GM19193 (cell line): ENCODE data around the gene SUGCT.

Experiments used
- POLR2A ChIP-seq: IDR thresholded peaks from 4 replicates; pipeline ENCODE4 v1.6.1; 2011; ENCODE audit not compliant: insufficient read depth, insufficient read length; ENCODE audit errors: extremely low read depth

The SUGCT gene

GRCh38 chr7:40638545-40639320, 503.9 kb downstream of the SUGCT start:
- no peak for TF ChIP-seq POLR2A

GRCh38 chr7:40640566-40640965, 505.8 kb downstream of the SUGCT start:
- no peak for TF ChIP-seq POLR2A

- no peak for TF ChIP-seq POLR2A
These were observed 506.9 kb downstream of the SUGCT start for GRCh38 chr7:40641701-40642100.

GRCh38 chr7:40643664-40644063, 508.9 kb downstream of the SUGCT start:
- TF ChIP-seq POLR2A = no peak

- TF ChIP-seq POLR2A = no peak
These were observed 509.8 kb downstream of the SUGCT start for GRCh38 chr7:40644454-40645188.

GRCh38 chr7:40645197-40645596, 510.4 kb downstream of the SUGCT start:
- no peak for TF ChIP-seq POLR2A

- TF ChIP-seq POLR2A = no peak
These were observed 511.9 kb downstream of the SUGCT start for GRCh38 chr7:40646717-40647116.

GRCh38 chr7:40647719-40648118, 512.9 kb downstream of the SUGCT start:
- TF ChIP-seq POLR2A = no peak

GRCh38 chr7:40649247-40649646, 514.4 kb downstream of the SUGCT start:
- TF ChIP-seq POLR2A = no peak

GRCh38 chr7:40654171-40654570, 519.4 kb downstream of the SUGCT start:
- TF ChIP-seq POLR2A = no peak

GRCh38 chr7:40655426-40655825, 520.6 kb downstream of the SUGCT start:
- no peak for TF ChIP-seq POLR2A

GRCh38 chr7:40656349-40656748, 521.5 kb downstream of the SUGCT start:
- no peak for TF ChIP-seq POLR2A

- no peak for TF ChIP-seq POLR2A
These were observed 523.9 kb downstream of the SUGCT start for GRCh38 chr7:40658729-40659128.

GRCh38 chr7:40659231-40659630, 524.4 kb downstream of the SUGCT start:
- TF ChIP-seq POLR2A = no peak

- no peak for TF ChIP-seq POLR2A
These were observed 538.5 kb downstream of the SUGCT start for GRCh38 chr7:40673285-40673684.

- TF ChIP-seq POLR2A = no peak
These were observed 539.5 kb downstream of the SUGCT start for GRCh38 chr7:40674316-40674715.

- TF ChIP-seq POLR2A = no peak
These were observed 540.9 kb downstream of the SUGCT start for GRCh38 chr7:40675741-40676140.

- TF ChIP-seq POLR2A = no peak
These were observed 541.4 kb downstream of the SUGCT start for GRCh38 chr7:40676221-40676620.
